Neural cell (in vitro differentiated cells): ENCODE results near the gene SNAP29. TPM values are rescaled to one million over a fixed set of nuclear protein-coding genes. Genes with fewer than 3 reads are reported as not detected.

ENCODE experiments used
- H2AFZ ChIP-seq: fragments of 200-600, 300-800 bp; sonication (generic), shearing (Covaris generic); 2 replicates; pipeline ENCODE4 v1.6.0; 2014; ENCODE audit warnings: low read depth, mild to moderate bottlenecking, antibody characterized with exemption, low read length, moderate library complexity
- H3F3A ChIP-seq: fragments of 200-600 bp; shearing (Covaris generic); 2 replicates; pipeline ENCODE4 v1.6.1; 2016; ENCODE audit warnings: mild to moderate bottlenecking, moderate library complexity, mixed read lengths, antibody characterized with exemption, low read length; ENCODE audit not compliant: insufficient read depth, poor library complexity, severe bottlenecking
- H3K27ac ChIP-seq: fragments of 200-600, 300-800 bp; sonication (generic), shearing (Covaris generic); 2 replicates; pipeline ENCODE4 v1.5.1; 2014; ENCODE audit warnings: mild to moderate bottlenecking, low read length, moderate library complexity
- H3K27me3 ChIP-seq: fragments of 300-800, 200-600 bp; sonication (generic), shearing (Covaris generic); 2 replicates; pipeline ENCODE4 v1.6.0; 2014; ENCODE audit warnings: mild to moderate bottlenecking, low read depth, low read length, moderate library complexity; ENCODE audit not compliant: insufficient read depth
- H3K36me3 ChIP-seq: fragments of 300-800, 200-600 bp; sonication (generic), shearing (Covaris generic); 2 replicates; pipeline ENCODE4 v1.5.1; 2014; ENCODE audit warnings: mild to moderate bottlenecking, antibody characterized with exemption, low read length, moderate library complexity; ENCODE audit not compliant: insufficient read depth
- H3K4me2 ChIP-seq: fragments of 300-800, 200-600 bp; sonication (generic), shearing (Covaris generic); 2 replicates; pipeline ENCODE4 v1.6.0; 2014; ENCODE audit warnings: mild to moderate bottlenecking, low read length
- H3K4me3 ChIP-seq: fragments of 300-800, 200-600 bp; sonication (generic), shearing (Covaris generic); 2 replicates; pipeline ENCODE4 v1.5.1; 2014; ENCODE audit warnings: mild to moderate bottlenecking, low read length, moderate library complexity
- H3K79me2 ChIP-seq: fragments of 200-600 bp; shearing (Covaris generic); replicated peaks from 2 replicates; pipeline ENCODE4 v1.6.0; 2014; ENCODE audit warnings: mild to moderate bottlenecking, low read length, moderate library complexity; ENCODE audit not compliant: insufficient read depth
- H3K9ac ChIP-seq: fragments of 300-800, 200-600 bp; sonication (generic), shearing (Covaris generic); 2 replicates; pipeline ENCODE4 v1.6.1; 2016; ENCODE audit warnings: mild to moderate bottlenecking, low read length, mixed read lengths
- H3K9me2 ChIP-seq: fragments of 200-600 bp; shearing (Covaris generic); 2 replicates; pipeline ENCODE4 v1.6.1; 2016; ENCODE audit warnings: mild to moderate bottlenecking, low read length, mixed read lengths; ENCODE audit not compliant: insufficient read depth
- H3K9me3 ChIP-seq: fragments of 200-600, 300-800 bp; sonication (generic), shearing (Covaris generic); 2 replicates; pipeline ENCODE4 v1.6.1; 2016; ENCODE audit warnings: mild to moderate bottlenecking, mixed run types, low read length, moderate library complexity, mixed read lengths
- H4K20me1 ChIP-seq: fragments of 200-600 bp; shearing (Covaris generic); 2 replicates; pipeline ENCODE4 v1.6.1; 2016; ENCODE audit warnings: mild to moderate bottlenecking, mixed run types; ENCODE audit not compliant: insufficient read depth
- EP300 ChIP-seq: fragments of 450-650 bp; conservative IDR thresholded peaks from 2 replicates; pipeline ENCODE4 v1.6.1; 2014; ENCODE audit warnings: antibody characterized with exemption, mild to moderate bottlenecking, moderate library complexity; ENCODE audit not compliant: poor library complexity, severe bottlenecking
- EZH2 ChIP-seq: fragments of 200-600, 300-800 bp; shearing (Covaris generic), sonication (generic); IDR thresholded peaks from 2 replicates; pipeline ENCODE4 v1.6.1; 2014; ENCODE audit warnings: antibody characterized with exemption, low read length, borderline replicate concordance, mild to moderate bottlenecking; ENCODE audit not compliant: insufficient read depth, poor library complexity, severe bottlenecking
- MXI1 ChIP-seq: fragments of 450-650 bp; conservative IDR thresholded peaks from 2 replicates; pipeline ENCODE4 v1.6.1; 2014; ENCODE audit warnings: antibody characterized with exemption, mild to moderate bottlenecking; ENCODE audit not compliant: poor library complexity, severe bottlenecking
- POLR2AphosphoS5 ChIP-seq: IDR thresholded peaks from 2 replicates; pipeline ENCODE4 v1.6.1; 2012
- RAD21 ChIP-seq: fragments of 450-650 bp; conservative IDR thresholded peaks from 2 replicates; pipeline ENCODE4 v1.6.1; 2014; ENCODE audit warnings: antibody characterized with exemption, mild to moderate bottlenecking, moderate library complexity
- REST ChIP-seq: IDR thresholded peaks from 2 replicates; pipeline ENCODE4 v1.6.1; 2012; ENCODE audit warnings: borderline replicate concordance
- SMC3 ChIP-seq: fragments of 450-650 bp; conservative IDR thresholded peaks from 2 replicates; pipeline ENCODE4 v1.6.1; 2014; ENCODE audit warnings: antibody characterized with exemption, mild to moderate bottlenecking, moderate library complexity; ENCODE audit not compliant: poor library complexity
- TAF1 ChIP-seq: IDR thresholded peaks from 2 replicates; pipeline ENCODE4 v1.6.1; 2012; ENCODE audit warnings: low read depth
- polyA plus RNA-seq: library from polyadenylated mRNA; depleted of rRNA; stranded (reverse); fragments of >200 nt; gene quantifications from 2 replicates; pipeline ENCODE4 v1.2.3, GENCODE V29; 2014
- TF ChIP-seq, protein P1 (sequence below): fragments of 450-650 bp; IDR thresholded peaks from 2 replicates; pipeline ENCODE4 v1.5.1; 2014; ENCODE audit warnings: antibody characterized with exemption, mild to moderate bottlenecking, moderate library complexity; ENCODE audit not compliant: poor library complexity, severe bottlenecking

SNAP29 gene
- polyA plus RNA-seq, 1 donor from 2014 or later: 7.0 TPM

DNA sequence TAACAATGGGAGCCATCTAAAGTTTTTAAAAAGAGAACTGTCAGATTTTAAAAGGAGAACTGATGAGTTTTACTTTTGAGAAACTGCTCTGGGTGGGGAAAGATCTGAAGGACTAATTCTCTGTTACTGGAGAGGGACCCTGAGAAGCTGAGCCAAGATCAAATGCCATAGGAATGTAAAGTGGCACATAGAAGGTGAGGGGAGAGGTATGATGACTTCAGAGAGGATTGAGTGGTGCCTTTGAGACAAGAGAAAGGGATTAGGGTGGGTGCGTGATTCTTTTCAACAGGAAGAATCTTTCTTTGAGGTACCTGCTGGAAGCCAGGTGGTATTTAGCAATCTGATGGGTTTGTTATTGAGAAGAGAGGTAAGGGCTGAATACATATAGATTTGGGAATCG is 67.4 kb downstream of the SNAP29 start:
- Histone ChIP-seq H3K27me3 (no peaks in the 10 kb centered on the region), H3K27ac (no peak overlapping the region), H3K79me2 (peaks cover 85% of the 10 kb centered on the region), H3K9me3 (no peaks in the 10 kb centered on the region), H3K4me3 (no peak overlapping the region), H2AFZ (no peak overlapping the region), H3K9me2 (no peaks in the 10 kb centered on the region), H3K9ac (no peak overlapping the region), H4K20me1 (peaks cover 16% of the 10 kb centered on the region), H3K4me2 (no peak overlapping the region), H3F3A (no peaks in the 10 kb centered on the region), H3K36me3 (no peaks in the 10 kb centered on the region)
- TF ChIP-seq RAD21: no peak
- TF ChIP-seq REST: no peak
- TF ChIP-seq, protein P1, sequence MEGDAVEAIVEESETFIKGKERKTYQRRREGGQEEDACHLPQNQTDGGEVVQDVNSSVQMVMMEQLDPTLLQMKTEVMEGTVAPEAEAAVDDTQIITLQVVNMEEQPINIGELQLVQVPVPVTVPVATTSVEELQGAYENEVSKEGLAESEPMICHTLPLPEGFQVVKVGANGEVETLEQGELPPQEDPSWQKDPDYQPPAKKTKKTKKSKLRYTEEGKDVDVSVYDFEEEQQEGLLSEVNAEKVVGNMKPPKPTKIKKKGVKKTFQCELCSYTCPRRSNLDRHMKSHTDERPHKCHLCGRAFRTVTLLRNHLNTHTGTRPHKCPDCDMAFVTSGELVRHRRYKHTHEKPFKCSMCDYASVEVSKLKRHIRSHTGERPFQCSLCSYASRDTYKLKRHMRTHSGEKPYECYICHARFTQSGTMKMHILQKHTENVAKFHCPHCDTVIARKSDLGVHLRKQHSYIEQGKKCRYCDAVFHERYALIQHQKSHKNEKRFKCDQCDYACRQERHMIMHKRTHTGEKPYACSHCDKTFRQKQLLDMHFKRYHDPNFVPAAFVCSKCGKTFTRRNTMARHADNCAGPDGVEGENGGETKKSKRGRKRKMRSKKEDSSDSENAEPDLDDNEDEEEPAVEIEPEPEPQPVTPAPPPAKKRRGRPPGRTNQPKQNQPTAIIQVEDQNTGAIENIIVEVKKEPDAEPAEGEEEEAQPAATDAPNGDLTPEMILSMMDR: no peak
- TF ChIP-seq SMC3: no peak
- no peak for TF ChIP-seq MXI1
- no peak for TF ChIP-seq TAF1
- no peak for TF ChIP-seq EP300
- no peak for TF ChIP-seq EZH2
- no peak for TF ChIP-seq POLR2AphosphoS5

DNA sequence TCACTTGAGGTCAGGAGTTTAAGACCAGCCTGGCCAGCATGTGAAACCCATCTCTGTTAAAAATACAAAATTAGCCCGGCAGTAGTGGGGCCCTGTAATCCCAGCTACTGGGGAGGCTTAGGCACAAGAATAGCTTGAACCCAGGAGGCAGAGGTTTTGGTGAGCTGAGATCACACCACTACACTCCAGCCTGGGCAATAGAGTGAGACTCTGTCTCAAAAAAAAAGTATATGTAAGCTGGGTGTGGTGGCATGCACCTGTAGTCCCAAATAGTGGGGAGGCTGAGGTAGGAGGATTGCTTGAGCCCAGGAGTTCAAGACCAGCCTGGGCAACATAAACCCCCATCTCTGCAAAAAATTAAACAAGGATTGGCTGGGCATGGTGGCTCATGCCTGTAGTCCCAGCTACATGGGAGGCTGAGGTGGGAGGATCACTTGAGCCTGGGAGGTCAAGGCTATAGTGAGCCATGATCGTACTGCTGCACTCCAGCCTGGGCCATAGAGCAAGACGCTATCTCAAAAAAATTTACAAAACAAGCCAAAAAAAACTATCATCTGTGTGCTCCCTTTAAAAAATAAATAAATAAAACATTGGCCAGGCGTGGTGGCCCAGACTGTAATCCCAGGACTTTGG is 69.2 kb downstream of the SNAP29 start:
- H3K27me3 ChIP-seq: no peaks in the 10 kb centered on the region
- no peaks in the 10 kb centered on the region for H3F3A ChIP-seq
- no peaks in the 10 kb centered on the region for H3K9me3 ChIP-seq
- peaks cover 16% of the 10 kb centered on the region for H4K20me1 ChIP-seq
- no peak overlapping the region for H3K4me3 ChIP-seq
- H3K9me2 ChIP-seq: no peaks in the 10 kb centered on the region
- H3K4me2 ChIP-seq: no peak overlapping the region
- H3K79me2 ChIP-seq: peaks cover 84% of the 10 kb centered on the region
- TF ChIP-seq REST (no peak), MXI1 (no peak), SMC3 (no peak), TAF1 (no peak), POLR2AphosphoS5 (no peak), EZH2 (no peak), EP300 (no peak)
- H2AFZ ChIP-seq: no peak overlapping the region
- no peaks in the 10 kb centered on the region for H3K36me3 ChIP-seq
- no peak overlapping the region for H3K9ac ChIP-seq
- H3K27ac ChIP-seq: no peak overlapping the region
